Stimulated activated naive CD8-positive, alpha-beta T cell treated with anti-CD3 and anti-CD28 coated beads, Interleukin-15, amount 100 ng/mL, for 72 hours (primary cell): Measurements from ENCODE around the gene DMXL1.

Experiments used
- ATAC-seq: fragments of 150-1000 bp; cut with Tn5 transposase; 2 replicates; pipeline ENCODE4 v1.10.0; 2021; ENCODE audit warnings: mild to moderate bottlenecking, moderate library complexity
- DNase-seq, 2 donors: peaks; one replicate each; pipeline ENCODE4 v3.0.0; 2021 to 2022
- H3K27ac Mint-ChIP-seq, 2 donors: one replicate each; pipeline ENCODE4 v1.8.0; 2022; ENCODE audit warnings: mild to moderate bottlenecking in 2 of 2, mixed read lengths in 2 of 2, moderate library complexity in 2 of 2
- H3K27me3 Mint-ChIP-seq: one replicate; pipeline ENCODE4 v1.8.0; 2022; ENCODE audit warnings: mixed read lengths
- H3K4me1 Mint-ChIP-seq: one replicate; pipeline ENCODE4 v1.8.0; 2022; ENCODE audit warnings: mild to moderate bottlenecking, mixed read lengths
- H3K4me3 Mint-ChIP-seq, 2 donors: one replicate each; pipeline ENCODE4 v1.8.0; 2022; ENCODE audit warnings: mild to moderate bottlenecking in 2 of 2, mixed read lengths in 2 of 2, moderate library complexity in 1 of 2
- H3K9me3 Mint-ChIP-seq, 2 donors: one replicate each; pipeline ENCODE4 v1.8.0; 2022; ENCODE audit warnings: mixed read lengths in 2 of 2

Gene DMXL1

GRCh38 chr5:119273391-119273839 is 202.5 kb downstream of the DMXL1 start:
- H3K4me3 Mint-ChIP-seq = peak overlapping the region; percentile 83 to 95
- DNase-seq (no peak), ATAC-seq (no peak)
- no peaks in the 10 kb centered on the region for H3K27me3 Mint-ChIP-seq
- H3K4me1 Mint-ChIP-seq = peaks cover 79% of the 10 kb centered on the region
- H3K9me3 Mint-ChIP-seq = no peaks in the 10 kb centered on the region
- H3K27ac Mint-ChIP-seq = peak overlapping the region; percentile 59 to 94

DNA sequence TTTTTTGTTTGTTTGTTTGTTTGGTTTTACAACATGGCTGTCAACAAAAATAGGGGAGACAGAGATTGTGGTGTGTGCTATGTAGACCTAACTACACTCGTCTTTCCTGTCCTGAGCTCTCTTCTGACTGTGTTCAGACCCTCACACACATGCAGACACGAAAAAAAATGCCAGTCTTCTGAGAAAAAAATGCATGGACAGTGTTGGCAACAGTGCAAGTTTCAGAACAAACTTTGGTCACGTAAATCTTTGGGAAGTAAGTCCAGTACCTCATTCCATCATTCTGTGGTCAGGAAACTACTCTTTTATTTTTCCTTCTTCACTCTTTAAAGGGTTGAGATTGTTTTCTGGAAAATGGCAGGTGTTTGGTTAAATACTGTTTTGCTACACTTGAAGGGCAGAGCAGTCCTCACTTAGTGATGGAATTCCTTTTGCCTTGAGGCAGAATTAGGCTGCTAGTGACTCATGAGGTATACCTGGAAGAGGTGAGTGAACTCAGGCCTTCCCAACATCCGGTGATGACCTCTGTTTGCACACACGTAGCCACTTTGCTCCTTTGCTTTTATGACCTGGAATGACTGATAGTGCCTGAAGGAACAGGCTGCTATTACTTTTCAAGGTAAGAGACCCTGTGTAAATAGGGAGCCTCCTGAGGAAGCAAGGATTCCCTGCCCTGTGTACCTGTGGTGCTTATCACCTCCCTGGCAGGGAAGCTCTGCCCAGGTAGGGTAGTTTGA is 203.3 kb downstream of the DMXL1 start:
- Mint-ChIP-seq H3K27ac (peak overlapping the region; percentile 93 to 94), H3K27me3 (no peaks in the 10 kb centered on the region), H3K4me1 (peaks cover 87% of the 10 kb centered on the region), H3K9me3 (no peaks in the 10 kb centered on the region), H3K4me3 (peak overlapping the region; percentile 83 to 95)
- DNase-seq = no peak
- ATAC-seq = no peak

GRCh38 chr5:119274767-119275130 is 203.9 kb downstream of the DMXL1 start:
- ATAC-seq = peak; percentile 70
- Mint-ChIP-seq H3K27me3 (no peaks in the 10 kb centered on the region), H3K9me3 (no peaks in the 10 kb centered on the region), H3K4me1 (peaks cover 92% of the 10 kb centered on the region), H3K4me3 (peak overlapping the region; percentile 83 to 95), H3K27ac (peak overlapping the region; percentile 89 to 90)
- peak in 1 of 2 donors; percentile 37 for DNase-seq

DNA sequence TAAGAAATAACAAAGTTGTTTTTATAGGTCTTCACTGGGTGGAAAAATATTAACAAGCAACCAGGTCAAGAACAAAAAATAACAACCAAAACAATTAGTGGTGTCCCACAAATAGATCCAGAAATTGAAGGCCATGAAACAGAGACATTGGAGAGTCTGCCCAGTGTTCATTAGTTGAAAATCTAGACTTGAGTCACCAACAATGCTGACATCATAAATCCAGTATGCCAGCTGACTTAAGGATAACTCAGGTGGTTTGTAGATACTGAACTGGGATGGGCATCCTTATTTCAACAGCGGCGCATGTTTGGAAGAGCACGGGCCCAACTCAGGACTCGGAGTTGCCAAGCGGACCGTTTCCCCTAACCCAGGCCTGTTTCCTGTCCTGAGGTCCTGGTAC is 204.3 kb downstream of the DMXL1 start:
- no peak for DNase-seq

GRCh38 chr5:119275601-119276173 is 204.8 kb downstream of the DMXL1 start:
- H3K27ac Mint-ChIP-seq = peak overlapping the region; percentile 74 to 92
- peak in 1 of 2 donors; percentile 51 for DNase-seq
- no peaks in the 10 kb centered on the region for H3K9me3 Mint-ChIP-seq
- H3K4me1 Mint-ChIP-seq = peaks cover 100% of the 10 kb centered on the region
- peak; percentile 57 for ATAC-seq
- no peaks in the 10 kb centered on the region for H3K27me3 Mint-ChIP-seq
- peak overlapping the region; percentile 65 to 83 for H3K4me3 Mint-ChIP-seq

More for the DNA sequence above, 204.3 kb downstream of the DMXL1 start:
- Mint-ChIP-seq H3K27ac (peak overlapping the region; percentile 90 to 92), H3K4me3 (peak overlapping the region; percentile 83 to 95), H3K27me3 (no peaks in the 10 kb centered on the region), H3K4me1 (peaks cover 96% of the 10 kb centered on the region), H3K9me3 (no peaks in the 10 kb centered on the region)
- no peak for ATAC-seq

DNA sequence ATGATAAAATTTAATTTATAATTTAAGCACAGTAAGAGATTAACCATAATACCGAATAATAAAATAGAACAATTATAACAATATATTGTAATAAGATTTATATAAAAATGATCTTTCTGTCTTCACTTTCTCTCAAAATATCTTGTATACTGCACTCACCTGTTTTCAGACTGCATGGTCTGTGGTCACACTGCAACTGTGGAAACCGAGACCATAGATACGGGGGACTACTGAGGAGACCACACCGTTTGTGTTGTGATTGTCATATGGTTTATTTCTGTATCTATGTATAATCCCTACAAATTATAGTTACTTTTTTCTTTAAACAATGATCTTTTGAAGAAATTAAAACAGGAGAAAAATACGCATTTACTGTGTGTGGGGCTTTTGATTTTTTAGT is 206.1 kb downstream of the DMXL1 start:
- H3K4me1 Mint-ChIP-seq = peaks cover 100% of the 10 kb centered on the region
- peak overlapping the region; percentile 74 to 98 for H3K27ac Mint-ChIP-seq
- H3K27me3 Mint-ChIP-seq = no peaks in the 10 kb centered on the region
- H3K4me3 Mint-ChIP-seq = peak overlapping the region; percentile 74 to 89
- peak in 1 of 2 donors; percentile 40 for DNase-seq
- peak; percentile 33 for ATAC-seq
- H3K9me3 Mint-ChIP-seq = no peaks in the 10 kb centered on the region

GRCh38 chr5:119279093-119279492 is 208.2 kb downstream of the DMXL1 start:
- Mint-ChIP-seq H3K27ac (peak overlapping the region in 1 of 2 donors; percentile 68), H3K27me3 (no peaks in the 10 kb centered on the region), H3K4me3 (peak overlapping the region; percentile 74 to 89), H3K4me1 (peaks cover 100% of the 10 kb centered on the region), H3K9me3 (no peaks in the 10 kb centered on the region)
- ATAC-seq = no peak
- no peak for DNase-seq

- no peak for DNase-seq
- no peak for ATAC-seq
- H3K27me3 Mint-ChIP-seq = no peaks in the 10 kb centered on the region
- H3K4me3 Mint-ChIP-seq = peak overlapping the region; percentile 47 to 74
- peak overlapping the region in 1 of 2 donors; percentile 54 for H3K27ac Mint-ChIP-seq
- no peaks in the 10 kb centered on the region for H3K9me3 Mint-ChIP-seq
- H3K4me1 Mint-ChIP-seq = peaks cover 100% of the 10 kb centered on the region
Measured at GRCh38 chr5:119280380-119280779, 209.5 kb downstream of the DMXL1 start.

DNA sequence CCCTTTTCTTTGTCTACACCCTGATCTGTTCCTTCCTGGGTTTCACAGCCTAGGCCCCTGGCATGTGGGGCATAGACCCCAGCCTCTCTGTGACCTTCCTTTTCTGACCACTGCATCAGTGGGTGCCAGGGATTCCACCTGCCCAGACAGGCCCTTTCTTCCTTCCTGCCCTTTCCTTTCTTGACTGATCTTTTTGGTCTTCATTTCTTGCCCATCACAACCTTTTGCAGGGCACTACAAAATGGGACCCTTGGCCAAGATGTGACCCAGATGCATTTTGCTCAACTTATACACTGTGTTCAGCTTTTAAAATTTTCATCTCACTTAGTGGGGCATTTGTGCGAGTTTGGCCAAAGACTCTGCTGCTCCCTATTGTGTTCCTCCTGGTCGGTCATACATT is 211.7 kb downstream of the DMXL1 start:
- H3K27ac Mint-ChIP-seq = peak overlapping the region in 1 of 2 donors; percentile 72
- ATAC-seq = no peak
- peak overlapping the region in 1 of 2 donors; percentile 14 for H3K4me3 Mint-ChIP-seq
- no peaks in the 10 kb centered on the region for H3K27me3 Mint-ChIP-seq
- peaks cover 100% of the 10 kb centered on the region for H3K4me1 Mint-ChIP-seq
- H3K9me3 Mint-ChIP-seq = no peaks in the 10 kb centered on the region
- no peak for DNase-seq

DNA sequence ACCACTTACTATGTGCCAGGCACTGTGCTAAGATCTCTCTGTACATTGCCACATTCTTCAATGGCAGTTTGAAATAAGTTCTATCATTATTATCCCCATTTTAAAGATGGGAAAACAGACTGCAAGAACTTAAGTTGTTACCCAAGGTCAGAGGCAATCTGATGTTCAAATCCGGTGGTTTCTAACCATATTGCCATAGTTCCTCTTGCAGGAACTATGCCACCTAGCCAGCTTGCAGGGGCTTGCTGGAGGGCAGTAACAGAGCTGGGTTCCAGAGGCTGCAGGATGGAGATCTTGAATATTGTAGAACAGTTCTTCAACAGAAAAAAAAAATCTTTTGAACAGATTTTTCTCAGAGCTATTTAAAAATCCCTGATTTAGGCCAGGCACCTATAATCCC is 213.1 kb downstream of the DMXL1 start:
- Mint-ChIP-seq H3K9me3 (no peaks in the 10 kb centered on the region), H3K4me3 (peak overlapping the region; percentile 22 to 30), H3K4me1 (peaks cover 100% of the 10 kb centered on the region), H3K27ac (no peak overlapping the region), H3K27me3 (no peaks in the 10 kb centered on the region)
- DNase-seq (no peak), ATAC-seq (no peak)

- DNase-seq = no peak
- Mint-ChIP-seq H3K4me3 (peak overlapping the region; percentile 49 to 63), H3K4me1 (peaks cover 100% of the 10 kb centered on the region), H3K27me3 (no peaks in the 10 kb centered on the region), H3K9me3 (no peaks in the 10 kb centered on the region), H3K27ac (peak overlapping the region in 1 of 2 donors; percentile 83)
- ATAC-seq = no peak
Measured at GRCh38 chr5:119285070-119285916, 214.4 kb downstream of the DMXL1 start.

DNA sequence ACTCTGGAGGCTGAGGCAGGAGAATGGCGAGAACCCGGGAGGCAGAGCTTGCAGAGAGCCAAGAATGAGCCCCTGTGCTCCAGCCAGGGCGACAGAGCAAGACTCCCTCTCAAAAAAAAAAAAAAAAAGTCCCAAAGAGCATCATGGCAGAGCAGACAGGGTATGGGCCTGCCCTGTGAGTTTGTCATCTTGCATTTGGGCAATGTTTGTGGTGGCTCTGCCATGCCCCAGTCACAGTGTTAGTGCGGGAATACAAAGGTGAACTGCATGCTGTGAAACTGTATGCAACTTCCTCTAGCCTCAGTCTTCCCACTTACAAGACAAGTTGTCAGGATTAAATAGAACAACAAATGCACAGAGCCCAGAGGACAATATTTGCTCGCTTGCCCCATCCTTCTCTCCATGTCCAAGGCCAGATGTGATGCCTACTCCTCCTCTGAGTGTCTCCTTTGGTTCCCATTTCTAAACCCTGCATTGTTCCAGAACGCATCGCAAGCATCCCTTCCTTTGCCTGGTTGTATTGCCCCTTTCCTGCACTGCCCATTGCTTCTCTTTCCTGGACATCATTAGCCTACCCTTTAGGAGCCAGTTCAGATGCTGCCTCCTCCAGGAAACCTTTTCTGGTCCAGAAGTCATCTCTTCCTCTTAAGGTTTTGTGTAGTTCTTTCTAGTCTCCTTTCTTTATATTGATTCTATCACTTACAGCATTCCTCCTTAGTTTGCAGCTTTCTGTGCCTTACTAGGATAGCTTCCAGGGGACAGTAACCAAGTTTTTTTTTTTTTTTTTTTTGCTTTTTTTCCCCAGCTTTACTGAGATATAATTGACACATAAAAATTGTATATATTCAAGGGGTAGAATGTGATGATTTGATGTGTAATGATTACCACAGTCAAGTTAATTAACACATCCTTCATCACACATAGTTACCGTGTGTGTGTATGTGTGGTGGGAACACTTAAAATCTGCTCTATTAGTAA is 215.9 kb downstream of the DMXL1 start:
- no peak for DNase-seq
- H3K27me3 Mint-ChIP-seq = no peaks in the 10 kb centered on the region
- peak overlapping the region; percentile 69 to 85 for H3K4me3 Mint-ChIP-seq

GRCh38 chr5:119287547-119288111 is 216.7 kb downstream of the DMXL1 start:
- peak; percentile 65 for ATAC-seq

More for the DNA sequence above, 215.9 kb downstream of the DMXL1 start:
- Mint-ChIP-seq H3K4me1 (peaks cover 100% of the 10 kb centered on the region), H3K27ac (peak overlapping the region; percentile 96), H3K9me3 (no peaks in the 10 kb centered on the region)
- peak; percentile 38 for ATAC-seq

GRCh38 chr5:119288379-119289033 is 217.6 kb downstream of the DMXL1 start:
- DNase-seq (no peak), ATAC-seq (peak; percentile 22)
- Mint-ChIP-seq H3K27me3 (no peaks in the 10 kb centered on the region), H3K4me3 (peak overlapping the region; percentile 69 to 85), H3K4me1 (peaks cover 100% of the 10 kb centered on the region), H3K27ac (peak overlapping the region; percentile 96), H3K9me3 (no peaks in the 10 kb centered on the region)

More at GRCh38 chr5:119287547-119288111, 216.7 kb downstream of the DMXL1 start:
- Mint-ChIP-seq H3K4me1 (peaks cover 100% of the 10 kb centered on the region), H3K27me3 (no peaks in the 10 kb centered on the region), H3K4me3 (peak overlapping the region; percentile 69 to 85), H3K9me3 (no peaks in the 10 kb centered on the region), H3K27ac (peak overlapping the region; percentile 96)
- peak in 1 of 2 donors; percentile 26 for DNase-seq
